ENCODE measurements around the gene PLPP3. TPM values are rescaled to one million over a fixed set of nuclear protein-coding genes. Genes with fewer than 3 reads are reported as not detected.
"Not testable (repeated sequence)": the region's sequence is repeated elsewhere in the genome, so short reads cannot be mapped to it uniquely, and the experiment has no call there.

The PLPP3 gene
- not detected for total RNA-seq

DNA sequence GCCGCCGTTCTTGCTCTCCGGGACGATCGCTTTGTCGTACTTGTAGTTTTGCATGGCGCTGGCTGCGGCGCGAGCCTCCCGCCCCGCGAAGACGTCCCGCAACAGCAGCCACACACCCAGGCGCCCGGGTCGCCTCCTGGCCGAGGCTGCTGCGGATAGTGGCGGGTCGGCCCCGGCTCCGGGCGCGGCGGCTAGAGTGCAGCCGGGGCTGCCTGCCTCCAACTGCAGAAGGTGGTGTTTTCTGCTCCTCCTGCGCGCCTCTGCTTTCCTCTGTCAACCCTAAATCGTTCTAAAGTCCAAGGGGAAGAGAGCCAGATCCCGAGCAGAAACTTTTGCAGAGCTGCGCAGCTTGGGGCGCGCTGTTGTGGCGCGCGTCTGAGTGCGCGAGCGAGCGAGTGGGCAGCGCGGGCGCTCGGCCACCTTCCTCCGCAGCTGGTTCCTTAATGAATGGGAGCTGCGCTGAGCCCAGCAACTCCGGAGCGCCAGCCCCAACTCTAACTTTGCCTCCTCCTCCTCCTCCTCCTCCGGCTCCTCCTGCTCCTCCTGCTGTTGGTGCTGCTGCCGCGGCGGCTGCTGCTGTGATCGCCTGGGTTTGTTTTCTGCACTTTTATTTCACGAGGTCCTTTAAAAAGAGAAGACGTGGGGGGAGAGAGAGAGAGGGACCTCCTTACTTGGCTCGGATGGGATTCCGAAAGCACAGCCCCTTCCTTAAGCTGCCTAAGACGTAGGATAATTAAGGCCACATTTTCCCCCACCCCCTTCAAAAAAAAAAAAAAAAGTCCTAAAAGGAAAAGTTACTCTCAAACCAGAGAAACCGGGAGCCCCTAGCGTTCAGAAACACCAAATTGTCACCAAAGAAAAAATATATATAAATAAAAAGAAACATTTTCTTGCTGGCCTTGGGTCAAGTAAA, at the start of gene PLPP3:
PLPP3 (minus strand) TSS at position 601 of the 913 bp plus-strand sequence; CDS start at position 54, 547 bp downstream.
- peak; percentile 35 for DNase-seq
- peaks cover 43% of the 10 kb centered on the region for H3K27me3 Mint-ChIP-seq
- H3K27ac Mint-ChIP-seq: no peak within 1 kb of the TSS
- ATAC-seq: peak; percentile 42
- intact Hi-C loops (cut with DNase I, micrococcal nuclease): no loop called here
- ChIA-PET POLR2A (no interaction called here), CTCF (interaction anchor here (0.5 kb wide), 1 partner anchor 27 kb away, joined by 4 read pairs; no protein-coding TSS in a partner anchor)
- H3K4me3 Mint-ChIP-seq: peak within 1 kb of the TSS; percentile 68
- peaks cover 1% of the 10 kb centered on the region for H3K36me3 Mint-ChIP-seq (ENCODE audit: low read depth)
- peaks cover 8% of the 10 kb centered on the region for H3K4me1 Mint-ChIP-seq
- no peaks in the 10 kb centered on the region for H3K9me3 Mint-ChIP-seq (ENCODE audit: low read depth)

- H3K9me3 Mint-ChIP-seq (ENCODE audit: low read depth): no peaks in the 10 kb centered on the region
- intact Hi-C loops (cut with DNase I, micrococcal nuclease): no loop called here
Observed at GRCh38 chr1:56627636-56628039, 48.3 kb upstream of the PLPP3 start.

DNA sequence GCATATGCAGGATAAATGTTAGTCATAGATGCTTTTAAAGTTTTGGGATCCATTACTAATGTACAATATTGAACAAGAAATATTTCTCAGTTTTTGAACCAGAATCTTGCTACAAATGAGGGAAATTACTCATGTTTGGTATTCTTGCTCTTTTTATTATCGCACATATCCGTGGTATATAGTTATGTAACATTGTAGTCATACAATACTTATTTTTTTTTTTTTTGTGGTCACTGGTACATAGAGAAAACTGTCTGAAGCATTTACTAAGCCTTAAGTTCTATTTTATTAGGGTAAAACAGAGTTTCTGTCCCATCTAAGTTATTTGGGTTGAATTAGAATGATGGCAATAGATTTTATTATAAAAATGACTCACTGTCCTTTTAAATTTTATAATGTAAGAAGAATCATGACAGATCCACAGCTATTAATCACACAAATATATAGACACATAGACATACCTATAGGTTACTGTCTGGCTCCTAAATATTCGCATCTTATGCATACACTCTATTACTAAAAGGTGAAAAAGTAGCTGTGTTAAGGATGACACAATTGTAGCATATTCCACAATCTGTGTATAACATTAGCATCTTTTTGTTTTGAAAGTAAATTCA, 47.8 kb upstream of the PLPP3 start:
- H3K27ac Mint-ChIP-seq: no peak overlapping the region
- ATAC-seq (no peak), DNase-seq (no peak)
- no peaks in the 10 kb centered on the region for H3K4me1 Mint-ChIP-seq
- peaks cover 8% of the 10 kb centered on the region for H3K27me3 Mint-ChIP-seq
- ChIA-PET POLR2A (no interaction called here), CTCF (no interaction called here)
- no peak overlapping the region for H3K4me3 Mint-ChIP-seq
- no peaks in the 10 kb centered on the region for H3K36me3 Mint-ChIP-seq (ENCODE audit: low read depth)
- no peaks in the 10 kb centered on the region for H3K9me3 Mint-ChIP-seq (ENCODE audit: low read depth)
- intact Hi-C loops (cut with DNase I, micrococcal nuclease): no loop called here

More at GRCh38 chr1:56627636-56628039, 48.3 kb upstream of the PLPP3 start:
- DNase-seq (no peak), ATAC-seq (no peak)
- POLR2A ChIA-PET: no interaction called here
- CTCF ChIA-PET: no interaction called here
- H3K27me3 Mint-ChIP-seq: peaks cover 8% of the 10 kb centered on the region
- H3K36me3 Mint-ChIP-seq (ENCODE audit: low read depth): no peaks in the 10 kb centered on the region
- H3K4me1 Mint-ChIP-seq: no peaks in the 10 kb centered on the region
- no peak overlapping the region for H3K4me3 Mint-ChIP-seq
- H3K27ac Mint-ChIP-seq: no peak overlapping the region

DNA sequence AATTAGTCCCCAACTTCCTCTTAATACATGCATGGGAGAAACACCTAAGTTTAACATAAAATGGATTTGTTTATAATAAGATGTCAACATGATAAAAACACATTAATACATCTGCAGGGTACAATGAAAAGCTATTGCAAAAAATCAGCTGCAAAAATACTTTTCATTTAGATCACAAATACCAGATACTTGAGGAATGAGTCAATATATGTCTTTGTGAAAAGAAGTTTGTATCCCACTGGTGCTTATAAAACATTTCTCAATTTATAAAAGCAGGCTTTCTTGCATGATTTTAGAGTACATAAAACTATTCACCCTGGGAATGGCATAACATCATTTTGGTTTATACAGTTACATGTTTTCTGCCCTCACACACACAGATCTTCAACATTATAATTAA, 47.2 kb upstream of the PLPP3 start:
- DNase-seq: no peak
- ATAC-seq: no peak
- Mint-ChIP-seq H3K4me1 (no peaks in the 10 kb centered on the region), H3K27ac (no peak overlapping the region), H3K9me3 (ENCODE audit: low read depth) (no peaks in the 10 kb centered on the region), H3K4me3 (no peak overlapping the region), H3K27me3 (peaks cover 8% of the 10 kb centered on the region), H3K36me3 (ENCODE audit: low read depth) (no peaks in the 10 kb centered on the region)
- ChIA-PET POLR2A (no interaction called here), CTCF (no interaction called here)
- intact Hi-C loops (cut with DNase I, micrococcal nuclease): no loop called here

DNA sequence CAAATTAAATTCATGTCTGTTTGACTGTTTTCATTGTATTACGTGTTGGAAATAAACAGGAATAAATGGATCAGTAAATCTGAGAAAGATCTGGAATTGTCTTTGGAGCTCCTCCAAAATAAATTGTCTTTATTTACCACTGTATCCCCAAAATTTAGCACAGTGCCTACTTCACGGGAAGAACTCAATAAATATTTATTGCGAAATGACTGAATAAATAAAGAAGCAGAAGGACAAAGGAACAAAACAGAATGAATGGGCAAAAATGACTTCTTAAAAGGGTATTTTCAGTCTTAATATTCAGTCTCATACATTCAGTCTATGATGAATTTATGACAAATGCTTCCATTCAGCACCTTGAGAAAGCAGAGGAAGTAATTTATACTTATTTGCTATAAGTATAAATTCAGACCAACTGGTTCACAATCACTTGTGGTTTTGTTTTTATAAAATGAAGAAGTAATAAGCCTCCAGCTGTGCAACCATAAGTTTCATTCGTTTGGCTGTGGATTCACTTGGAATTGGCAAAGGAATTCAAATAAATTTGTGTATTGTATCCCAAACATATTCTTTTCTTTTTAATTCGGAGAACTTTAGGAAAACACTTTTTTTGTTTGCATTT, 46.6 kb upstream of the PLPP3 start:
- no peaks in the 10 kb centered on the region for H3K36me3 Mint-ChIP-seq (ENCODE audit: low read depth)
- ATAC-seq (no peak), DNase-seq (no peak)
- intact Hi-C loops (cut with DNase I, micrococcal nuclease): no loop called here
- POLR2A ChIA-PET: no interaction called here
- no peaks in the 10 kb centered on the region for H3K9me3 Mint-ChIP-seq (ENCODE audit: low read depth)
- no peaks in the 10 kb centered on the region for H3K4me1 Mint-ChIP-seq
- peaks cover 8% of the 10 kb centered on the region for H3K27me3 Mint-ChIP-seq
- CTCF ChIA-PET: no interaction called here
- H3K27ac Mint-ChIP-seq: no peak overlapping the region
- H3K4me3 Mint-ChIP-seq: no peak overlapping the region

DNA sequence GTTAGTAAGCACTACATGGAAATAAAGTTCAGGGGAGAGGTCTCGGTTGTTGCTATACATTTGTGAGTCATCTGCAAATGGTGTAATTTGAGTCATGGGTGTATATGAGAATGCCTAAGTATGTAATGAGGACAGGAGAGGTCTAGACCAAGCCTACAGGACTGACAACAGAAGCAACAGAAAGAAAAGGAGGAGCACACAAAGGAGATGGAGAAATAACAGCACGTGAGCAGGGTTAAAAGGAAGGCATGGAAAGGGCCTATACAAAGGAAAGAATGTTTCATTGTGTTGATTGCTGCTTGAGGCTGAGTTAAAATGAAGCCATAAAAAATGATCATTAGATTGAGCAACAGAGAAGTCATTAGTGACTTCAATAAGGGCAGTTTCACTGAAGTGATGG, 37.8 kb upstream of the PLPP3 start:
- no peak overlapping the region for H3K4me3 Mint-ChIP-seq
- no peak overlapping the region for H3K27ac Mint-ChIP-seq
- ATAC-seq (no peak), DNase-seq (no peak)
- peaks cover 8% of the 10 kb centered on the region for H3K27me3 Mint-ChIP-seq
- POLR2A ChIA-PET: interaction anchor here (0.7 kb wide), 1 partner anchor 97 kb away, joined by 6 read pairs; no protein-coding TSS in a partner anchor
- CTCF ChIA-PET: no interaction called here
- H3K4me1 Mint-ChIP-seq: no peaks in the 10 kb centered on the region
- intact Hi-C loops (cut with DNase I, micrococcal nuclease): no loop called here
- peaks cover 8% of the 10 kb centered on the region for H3K9me3 Mint-ChIP-seq (ENCODE audit: low read depth)
- H3K36me3 Mint-ChIP-seq (ENCODE audit: low read depth): no peaks in the 10 kb centered on the region

- H3K27me3 Mint-ChIP-seq; intact Hi-C loops (cut with DNase I, micrococcal nuclease); DNase-seq; ATAC-seq; H3K4me1 Mint-ChIP-seq; H3K36me3 Mint-ChIP-seq (ENCODE audit: low read depth); POLR2A ChIA-PET; H3K27ac Mint-ChIP-seq; H3K4me3 Mint-ChIP-seq; CTCF ChIA-PET: not testable (repeated sequence)
- peaks cover 11% of the 10 kb centered on the region for H3K9me3 Mint-ChIP-seq (ENCODE audit: low read depth)
Observed at GRCh38 chr1:56610770-56611169, 31.4 kb upstream of the PLPP3 start.

- POLR2A ChIA-PET; intact Hi-C loops (cut with DNase I, micrococcal nuclease); DNase-seq; H3K4me3 Mint-ChIP-seq; H3K36me3 Mint-ChIP-seq (ENCODE audit: low read depth); H3K4me1 Mint-ChIP-seq; CTCF ChIA-PET; H3K27ac Mint-ChIP-seq; ATAC-seq; H3K27me3 Mint-ChIP-seq: not testable (repeated sequence)
- H3K9me3 Mint-ChIP-seq (ENCODE audit: low read depth): peaks cover 11% of the 10 kb centered on the region
Observed at GRCh38 chr1:56610097-56610496, 30.7 kb upstream of the PLPP3 start.

GRCh38 chr1:56595397-56596191, 16.2 kb upstream of the PLPP3 start:
- H3K9me3 Mint-ChIP-seq (ENCODE audit: low read depth); H3K27me3 Mint-ChIP-seq; H3K36me3 Mint-ChIP-seq (ENCODE audit: low read depth); CTCF ChIA-PET; H3K4me3 Mint-ChIP-seq; H3K27ac Mint-ChIP-seq; ATAC-seq; intact Hi-C loops (cut with DNase I, micrococcal nuclease); H3K4me1 Mint-ChIP-seq; DNase-seq; POLR2A ChIA-PET: not testable (repeated sequence)

GRCh38 chr1:56591909-56592308, 12.5 kb upstream of the PLPP3 start:
- POLR2A ChIA-PET: no interaction called here
- peaks cover 3% of the 10 kb centered on the region for H3K27me3 Mint-ChIP-seq
- H3K36me3 Mint-ChIP-seq (ENCODE audit: low read depth): no peaks in the 10 kb centered on the region
- DNase-seq (no peak), ATAC-seq (no peak)
- intact Hi-C loops (cut with DNase I, micrococcal nuclease): no loop called here
- H3K9me3 Mint-ChIP-seq (ENCODE audit: low read depth): peaks cover 2% of the 10 kb centered on the region
- CTCF ChIA-PET: interaction anchor here (0.7 to 0.9 kb wide), 2 partner anchors 8 to 143 kb away, joined by 3 read pairs; no protein-coding TSS in a partner anchor
- H3K4me1 Mint-ChIP-seq: no peaks in the 10 kb centered on the region
- H3K27ac Mint-ChIP-seq: no peak overlapping the region
- H3K4me3 Mint-ChIP-seq: no peak overlapping the region

- Mint-ChIP-seq H3K27ac (no peak overlapping the region), H3K27me3 (peaks cover 3% of the 10 kb centered on the region), H3K36me3 (ENCODE audit: low read depth) (no peaks in the 10 kb centered on the region), H3K4me1 (no peaks in the 10 kb centered on the region), H3K4me3 (no peak overlapping the region), H3K9me3 (ENCODE audit: low read depth) (peaks cover 2% of the 10 kb centered on the region)
- ATAC-seq (no peak), DNase-seq (no peak)
- intact Hi-C loops (cut with DNase I, micrococcal nuclease): no loop called here
- ChIA-PET POLR2A (no interaction called here), CTCF (no interaction called here)
Observed at GRCh38 chr1:56590520-56591011, 11.2 kb upstream of the PLPP3 start.
